Superior temporal gyrus (tissue), 1 donor: ENCODE results near the gene OARD1.

Source experiments
- DNase-seq: peaks from one replicate; pipeline ENCODE4 v3.0.0-alpha.2; 2016; ENCODE audit errors: extremely low spot score

The OARD1 gene

DNA sequence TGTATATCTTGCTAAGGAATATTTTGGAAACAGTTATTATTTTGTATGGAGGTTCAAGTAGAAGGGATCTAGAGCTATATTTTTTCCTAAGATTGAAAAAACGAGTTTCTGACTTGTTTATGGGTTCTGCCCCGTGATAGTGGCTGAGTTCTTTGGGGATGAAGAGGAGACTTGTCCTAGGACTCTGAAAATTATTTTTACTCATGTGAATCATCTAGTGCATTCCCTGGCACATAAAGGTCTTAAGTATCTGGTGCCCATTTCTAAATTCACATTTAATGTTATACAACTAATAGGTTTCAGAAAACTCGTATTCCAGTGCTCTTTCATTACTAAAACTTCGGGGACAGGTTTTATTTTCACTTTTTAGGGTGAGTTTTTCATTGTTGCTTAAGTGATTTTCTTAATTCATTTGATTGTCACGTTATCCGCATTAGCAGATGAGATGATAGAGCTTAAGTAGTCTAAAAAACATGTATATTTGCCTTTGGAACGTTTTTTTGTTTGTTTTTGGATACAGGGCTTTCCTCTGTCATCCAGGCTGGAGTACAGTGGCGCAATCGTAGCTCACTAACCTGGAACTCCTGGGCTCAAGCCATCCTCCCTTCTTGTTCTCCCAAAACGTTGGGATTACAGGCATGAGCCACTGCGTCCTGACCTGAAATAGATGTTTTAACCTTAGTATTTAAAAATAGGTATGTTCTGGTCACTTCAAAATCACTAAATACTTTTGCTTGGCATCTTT lies 2.7 kb upstream of the OARD1 start:
- no peak for DNase-seq

DNA sequence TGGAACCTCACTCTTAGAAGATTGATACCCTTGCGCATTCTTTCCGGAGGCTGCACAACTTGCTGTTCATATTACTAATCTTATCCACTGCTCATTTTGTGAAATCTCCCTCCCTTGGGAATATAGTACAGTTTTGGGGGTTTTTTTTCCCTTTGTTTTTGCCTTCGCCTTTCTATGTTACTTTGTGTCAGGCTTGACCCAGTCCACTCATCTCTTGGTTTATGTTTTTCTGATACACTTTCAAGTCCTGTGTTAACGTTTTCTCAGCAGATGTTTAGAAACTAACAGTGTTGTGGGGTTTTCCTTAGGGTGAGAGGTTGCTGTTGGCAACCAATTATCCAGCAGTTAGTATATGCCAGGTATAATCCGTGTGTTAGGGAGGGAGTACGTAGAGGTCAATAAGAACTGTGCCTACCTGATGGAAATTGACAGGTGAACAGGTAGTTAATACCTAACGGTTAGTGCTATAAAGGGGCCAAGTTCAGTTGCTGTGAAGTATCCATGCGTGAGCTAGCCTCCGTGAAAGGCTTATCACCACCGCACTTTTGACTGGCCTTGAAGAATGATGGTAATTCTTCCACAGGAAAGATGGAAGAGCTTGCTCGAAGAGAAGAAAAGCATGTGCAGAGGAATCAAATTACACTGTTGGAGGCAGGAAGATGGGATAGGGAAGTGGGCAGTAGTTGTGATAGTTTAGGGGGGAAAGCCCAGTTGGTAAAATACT lies 2.0 kb upstream of the OARD1 start:
- peak; percentile 65 for DNase-seq

- DNase-seq = peak; percentile 34
These were observed 1.2 kb upstream of the OARD1 start for GRCh38 chr6:41073203-41073967.

DNA sequence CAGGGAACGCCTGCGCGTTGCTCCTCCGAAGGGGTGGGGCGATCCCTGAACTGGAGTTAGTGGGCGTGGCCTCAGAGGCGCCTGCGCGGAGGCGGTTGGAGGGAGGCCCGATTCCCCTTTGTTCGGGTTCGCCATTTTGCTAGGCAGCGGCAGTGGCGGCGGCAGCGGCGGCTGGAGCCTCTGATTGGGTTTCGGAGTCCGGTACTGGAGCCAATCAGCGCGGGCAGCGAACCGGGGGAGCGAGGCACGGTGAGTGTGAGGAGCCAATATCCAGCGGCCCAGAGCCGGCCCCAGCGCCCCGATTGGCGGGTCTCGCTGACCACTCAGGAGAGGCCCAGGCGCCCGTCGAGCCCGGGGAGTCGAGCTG lies 663 bp upstream of the OARD1 start, which contains the start of gene NFYA:
Gene NFYA, plus strand, starts transcription at position 139 of the 367 bp plus-strand sequence. CDS start 6,116 bp downstream, outside the sequence.
- DNase-seq = no peak

DNA sequence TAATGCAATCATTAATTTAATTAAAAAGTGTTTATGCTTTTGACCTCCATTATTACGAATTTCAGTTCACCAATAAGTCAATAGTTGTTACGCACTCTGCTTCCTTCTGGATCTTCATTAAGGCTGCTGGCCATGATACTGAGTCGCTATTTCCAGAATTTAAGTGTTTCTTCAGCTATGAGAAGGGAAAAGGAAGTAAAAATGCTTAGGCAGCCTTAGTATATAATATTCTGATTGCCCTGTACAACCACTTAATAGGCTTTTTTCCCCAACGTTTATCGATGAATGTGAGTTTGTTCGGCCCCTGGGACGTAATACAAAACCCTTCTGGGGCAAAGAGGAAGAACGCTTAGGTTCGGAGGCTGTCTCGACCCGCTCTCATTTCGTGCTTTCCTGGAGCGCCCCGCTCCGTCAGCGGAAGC lies 644 bp downstream of the OARD1 start:
- DNase-seq = no peak

DNA sequence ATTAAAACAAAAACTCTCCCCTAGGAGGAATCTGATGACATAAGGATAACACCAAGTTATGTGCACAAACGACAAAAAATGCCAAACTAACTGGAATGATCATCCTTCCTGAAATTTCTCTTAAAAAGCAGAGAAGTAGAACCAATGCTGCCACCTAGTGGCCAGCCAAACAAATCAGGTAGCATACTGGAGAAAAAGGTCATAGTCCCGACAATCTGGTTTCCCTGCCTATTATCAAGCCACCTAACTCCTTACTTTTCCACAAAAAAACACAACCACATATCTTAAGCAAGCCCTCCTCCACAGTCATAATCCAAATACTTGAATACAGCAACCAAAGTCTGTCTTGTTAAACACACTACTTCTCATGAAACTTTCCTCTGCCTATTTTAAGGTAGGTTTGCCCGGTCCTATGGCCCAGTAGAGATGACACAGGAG lies 5.3 kb downstream of the OARD1 start:
- DNase-seq = peak; percentile 90

DNA sequence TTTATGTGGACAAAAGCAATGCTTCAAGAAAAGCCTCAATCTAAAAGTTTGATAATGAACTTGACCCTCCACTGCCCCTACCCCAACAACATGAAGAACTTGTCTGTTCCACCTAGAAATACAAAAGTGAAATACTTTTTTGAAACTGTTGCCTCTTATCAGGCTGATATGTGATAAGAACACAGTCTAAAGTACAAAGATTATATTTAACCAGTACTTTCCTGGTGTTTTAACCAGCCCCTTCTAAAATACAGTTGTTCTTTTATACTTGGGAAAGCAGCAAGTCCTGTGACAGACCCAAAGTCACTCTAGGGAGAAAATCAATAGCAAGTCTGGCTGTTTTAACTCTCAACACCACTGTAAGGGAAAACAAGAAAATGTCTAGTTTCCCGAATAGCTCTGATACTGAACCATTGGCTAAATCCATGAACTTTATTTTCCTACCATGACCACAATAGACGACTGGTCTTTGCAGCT lies 6.6 kb downstream of the OARD1 start:
- DNase-seq = no peak

DNA sequence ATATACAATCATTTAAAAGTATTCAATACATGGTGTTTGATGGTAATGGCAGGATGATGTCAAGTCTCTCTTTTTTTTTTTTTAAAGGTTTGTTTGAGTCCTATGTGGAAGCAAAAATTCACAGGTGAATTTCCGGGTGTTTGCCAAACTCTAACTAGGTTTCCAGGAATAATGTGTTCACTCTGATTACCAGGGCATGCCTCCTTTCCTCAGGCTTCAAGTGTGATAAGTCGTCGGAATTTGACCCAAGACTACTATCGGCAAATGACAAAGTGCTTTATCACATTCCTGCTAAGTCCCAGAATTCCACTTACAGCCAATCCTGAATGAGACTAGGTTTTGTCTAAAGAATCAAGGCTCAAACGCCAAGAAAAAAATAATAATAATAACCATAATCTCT lies 7.3 kb downstream of the OARD1 start:
- no peak for DNase-seq

- no peak for DNase-seq
These were observed 8.3 kb downstream of the OARD1 start for GRCh38 chr6:41063884-41064285.

- no peak for DNase-seq
These were observed 10.1 kb downstream of the OARD1 start for GRCh38 chr6:41062056-41062455.

- DNase-seq = no peak
These were observed 10.9 kb downstream of the OARD1 start for GRCh38 chr6:41061196-41061726.

GRCh38 chr6:41059556-41059955 lies 12.6 kb downstream of the OARD1 start:
- no peak for DNase-seq

GRCh38 chr6:41058783-41059181 lies 13.4 kb downstream of the OARD1 start:
- no peak for DNase-seq

- DNase-seq = no peak
These were observed 15.2 kb downstream of the OARD1 start for GRCh38 chr6:41056768-41057490.

- no peak for DNase-seq
These were observed 17.0 kb downstream of the OARD1 start for GRCh38 chr6:41055149-41055548.

DNA sequence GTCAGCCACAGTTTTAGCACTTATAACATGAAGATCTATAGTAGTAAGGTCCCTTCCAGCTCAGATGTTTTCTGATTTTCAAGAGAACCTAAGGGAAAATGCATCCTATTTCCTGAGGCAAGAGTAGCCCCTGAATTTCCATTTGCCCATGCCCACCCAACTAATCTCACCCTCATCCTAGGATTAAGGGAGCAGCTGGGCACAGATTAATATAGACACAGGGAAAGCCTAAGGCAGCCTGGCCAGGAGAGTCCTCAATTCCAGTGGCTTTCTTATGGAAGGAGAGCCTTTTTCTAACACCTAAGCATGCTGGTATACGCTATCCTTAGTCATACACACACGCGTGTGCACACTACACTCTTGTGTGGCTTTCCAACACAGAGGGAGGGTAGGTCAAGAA lies 17.6 kb downstream of the OARD1 start:
- DNase-seq = no peak

DNA sequence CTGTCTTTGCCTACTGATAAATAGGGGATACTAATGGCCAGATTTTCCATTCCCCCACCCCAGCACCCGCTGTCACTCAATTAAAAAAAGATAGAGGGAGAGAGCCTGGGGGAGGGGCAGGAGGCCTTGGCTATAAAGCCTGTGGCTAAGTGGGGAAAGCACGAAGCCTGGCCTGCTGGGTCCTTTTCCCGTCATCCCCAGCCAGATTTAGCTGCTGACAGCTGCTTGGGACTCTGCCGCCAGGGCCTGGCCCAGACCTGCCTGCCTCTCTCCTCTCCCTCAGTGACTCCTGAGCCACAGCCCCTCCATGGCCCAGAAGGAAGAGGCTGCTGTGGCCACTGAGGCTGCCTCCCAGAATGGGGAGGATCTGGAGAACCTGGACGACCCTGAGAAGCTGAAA lies 19.1 kb downstream of the OARD1 start, which contains the start of gene APOBEC2:
Gene APOBEC2, plus strand, starts transcription at position 162 of the 400 bp plus-strand sequence. Its CDS starts 146 bp downstream, at position 308.
- DNase-seq = no peak

DNA sequence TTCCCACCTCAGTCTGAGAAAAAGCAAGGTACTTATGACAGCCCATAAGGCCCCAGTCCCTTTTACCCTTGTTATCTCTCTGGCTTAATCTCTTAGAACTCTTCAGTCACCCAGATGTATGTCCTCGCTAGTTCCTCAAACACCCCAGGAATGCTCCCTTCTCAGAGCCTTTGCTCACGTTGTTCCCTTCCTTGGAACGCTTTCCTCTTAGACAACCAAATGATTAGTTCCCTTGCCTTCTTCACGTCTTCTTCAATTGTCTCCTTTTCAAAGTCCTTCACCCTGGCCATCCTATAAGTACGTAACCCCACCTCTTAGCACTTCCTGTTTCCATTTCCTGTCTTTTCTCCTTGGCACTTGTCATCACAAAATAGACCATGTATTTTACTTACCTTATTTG lies 20.3 kb downstream of the OARD1 start:
- no peak for DNase-seq

GRCh38 chr6:41050536-41050935 lies 21.6 kb downstream of the OARD1 start:
- DNase-seq = no peak

DNA sequence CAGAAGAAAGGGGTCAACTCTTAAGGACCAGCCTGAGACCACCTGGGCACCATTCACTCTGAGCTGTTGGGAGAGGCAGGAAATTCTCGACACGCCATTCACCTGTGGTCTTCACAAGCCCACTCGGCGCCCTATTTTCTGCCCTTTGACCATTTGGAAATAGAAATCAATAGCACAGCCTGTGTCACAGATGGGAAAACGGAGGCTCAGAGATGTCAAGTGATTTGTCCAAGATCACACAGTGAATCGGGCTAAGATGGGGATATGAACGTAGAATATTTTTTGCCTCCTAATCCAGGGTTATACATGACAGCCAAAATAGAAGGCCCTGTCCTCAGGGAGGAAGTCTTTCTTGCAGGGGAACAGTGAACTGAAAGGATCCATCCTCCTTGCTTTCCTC lies 22.2 kb downstream of the OARD1 start:
- DNase-seq = no peak

DNA sequence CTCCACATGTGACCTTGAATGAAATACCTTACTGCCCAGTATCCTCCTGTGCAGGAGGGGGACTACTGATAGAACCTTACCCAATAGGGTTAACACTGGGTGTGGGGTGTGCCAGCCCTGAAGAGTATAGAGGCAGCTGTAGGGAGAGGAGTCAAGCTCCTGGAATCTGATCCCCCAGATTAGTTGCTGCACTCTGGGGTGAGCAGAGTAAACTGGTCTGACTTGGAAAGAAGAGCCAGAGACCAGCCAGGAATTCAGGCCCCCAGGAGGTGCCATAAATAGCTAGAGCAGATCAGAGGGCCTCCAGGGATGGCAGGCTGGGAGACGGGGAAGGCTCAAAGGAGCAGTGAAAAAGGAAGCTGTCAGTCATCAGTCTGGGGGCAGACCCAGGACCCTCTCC lies 22.6 kb downstream of the OARD1 start:
- DNase-seq = no peak
